HG02623 (cell line): ENCODE data around the gene PEX10.

Source experiments
- ATAC-seq: cut with Tn5 transposase; IDR thresholded peaks from one replicate; pipeline ENCODE4 v1.9.1; 2021; ENCODE audit warnings: moderate library complexity; ENCODE audit not compliant: unreplicated experiment

The PEX10 gene

DNA sequence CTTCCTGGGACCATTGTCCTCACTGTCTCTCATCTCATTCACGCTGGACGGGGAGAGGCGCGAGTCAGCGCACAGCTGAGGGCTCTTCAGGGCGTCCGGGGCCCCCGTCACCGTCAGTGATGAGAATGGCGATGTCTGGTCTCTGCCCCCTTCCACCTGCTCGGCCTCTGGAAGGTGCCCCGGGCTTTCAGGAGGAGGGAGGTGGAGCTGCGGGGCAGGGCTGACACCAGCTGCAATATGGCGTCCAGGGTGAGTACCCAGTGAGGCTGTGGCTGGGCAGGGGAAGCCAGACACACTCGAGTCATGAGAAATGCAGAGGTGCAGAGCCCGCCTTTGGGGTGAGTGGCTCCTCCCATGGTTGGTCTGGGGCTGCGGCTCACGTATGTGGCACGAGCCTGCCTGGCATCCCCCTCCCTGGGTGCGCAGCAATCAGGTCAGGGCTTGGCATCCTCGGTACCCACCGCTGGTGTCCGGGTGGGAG lies 36.1 kb downstream of the PEX10 start:
- ATAC-seq, result no peak

DNA sequence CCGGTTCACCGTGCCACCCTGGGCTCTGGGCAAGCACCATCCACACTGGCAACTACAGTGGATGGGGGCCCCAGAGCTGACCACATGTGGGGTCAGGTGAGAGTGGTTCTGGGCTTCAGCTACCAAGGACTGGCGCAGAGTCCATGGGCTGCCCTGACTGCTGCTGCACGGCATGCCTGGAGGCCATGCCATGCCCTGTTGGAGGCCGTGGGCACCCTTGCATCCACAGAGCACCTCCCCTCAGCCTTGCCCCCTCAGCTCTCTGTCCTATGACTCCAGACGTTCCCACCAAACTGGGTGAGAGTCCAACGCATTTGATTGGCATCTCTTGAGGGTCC lies 36.5 kb downstream of the PEX10 start:
- ATAC-seq, result no peak

DNA sequence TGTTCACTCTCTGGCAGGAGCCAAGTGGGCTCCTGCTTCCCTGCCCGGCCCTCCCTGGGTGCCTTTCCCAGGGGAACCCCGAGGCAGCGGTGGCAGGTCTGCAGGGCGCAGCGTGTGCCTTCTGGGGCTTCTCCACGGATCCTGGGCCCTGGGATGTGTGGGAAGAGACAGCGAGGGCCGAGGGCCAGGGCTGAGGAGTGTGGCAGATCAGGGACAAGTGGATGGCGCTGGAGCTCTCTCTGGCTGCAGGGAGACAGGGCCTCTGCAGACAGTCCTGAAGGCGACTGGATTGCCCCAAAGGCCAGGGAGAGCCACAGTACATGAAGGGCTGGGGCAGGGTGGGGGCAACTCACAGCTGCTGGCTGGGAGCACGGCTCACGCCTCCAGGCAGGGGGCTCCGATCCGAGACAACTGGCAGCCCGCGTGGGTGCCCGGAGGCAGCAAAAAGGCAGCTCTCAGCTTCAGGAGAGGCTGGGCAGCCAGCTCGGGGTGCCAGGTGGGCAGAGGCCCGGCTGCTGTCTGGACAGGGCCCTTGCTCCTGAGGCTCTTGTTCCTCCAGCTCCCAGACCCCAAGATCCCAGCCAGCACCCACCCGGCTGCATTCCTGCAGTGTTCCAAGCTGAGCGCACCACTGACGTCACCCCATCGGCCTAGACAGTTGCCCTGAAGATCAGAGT lies 37.0 kb downstream of the PEX10 start:
- ATAC-seq, result no peak

DNA sequence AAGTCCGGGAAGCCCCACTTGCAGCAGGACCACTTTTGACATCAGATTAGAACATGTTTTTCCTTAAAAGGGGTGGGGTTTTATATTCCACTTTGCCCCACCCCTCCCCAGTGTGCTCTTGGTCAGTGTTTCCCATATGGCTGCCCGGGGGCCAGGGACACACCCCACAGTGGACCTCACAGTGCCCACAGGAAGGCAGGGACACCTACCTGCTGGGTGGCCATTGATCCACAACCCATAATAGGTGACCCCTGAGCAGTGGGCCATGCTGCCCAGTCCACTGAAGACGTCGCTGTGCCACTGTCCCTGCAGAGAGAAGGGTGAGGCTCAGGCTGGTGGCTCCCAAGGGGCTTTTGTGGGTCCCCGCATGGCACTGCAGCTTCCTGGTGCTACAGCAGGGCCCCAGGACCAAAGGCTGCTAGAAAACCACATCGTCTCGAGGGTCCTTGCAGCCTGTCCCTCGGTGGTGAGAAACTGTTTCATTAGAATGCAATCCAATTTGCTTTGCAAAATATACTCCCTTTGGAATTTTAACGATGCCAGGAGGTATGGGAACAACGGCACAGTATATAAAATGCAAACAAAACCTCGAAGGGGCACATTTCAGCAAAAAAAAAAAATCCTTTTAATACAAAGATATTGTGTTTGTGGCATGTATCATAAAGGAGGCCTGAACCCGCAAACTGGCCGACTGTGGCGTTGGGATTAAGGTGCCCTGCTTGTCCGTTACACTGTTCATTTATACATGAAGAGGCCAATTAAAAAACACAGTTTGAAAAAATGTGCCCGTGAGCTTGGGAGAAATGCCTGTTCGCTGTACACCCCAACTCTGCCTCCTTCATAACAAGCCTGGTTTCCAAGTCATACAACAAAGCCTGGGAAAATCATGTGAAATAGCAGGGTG lies 37.9 kb downstream of the PEX10 start:
- ATAC-seq, result no peak

DNA sequence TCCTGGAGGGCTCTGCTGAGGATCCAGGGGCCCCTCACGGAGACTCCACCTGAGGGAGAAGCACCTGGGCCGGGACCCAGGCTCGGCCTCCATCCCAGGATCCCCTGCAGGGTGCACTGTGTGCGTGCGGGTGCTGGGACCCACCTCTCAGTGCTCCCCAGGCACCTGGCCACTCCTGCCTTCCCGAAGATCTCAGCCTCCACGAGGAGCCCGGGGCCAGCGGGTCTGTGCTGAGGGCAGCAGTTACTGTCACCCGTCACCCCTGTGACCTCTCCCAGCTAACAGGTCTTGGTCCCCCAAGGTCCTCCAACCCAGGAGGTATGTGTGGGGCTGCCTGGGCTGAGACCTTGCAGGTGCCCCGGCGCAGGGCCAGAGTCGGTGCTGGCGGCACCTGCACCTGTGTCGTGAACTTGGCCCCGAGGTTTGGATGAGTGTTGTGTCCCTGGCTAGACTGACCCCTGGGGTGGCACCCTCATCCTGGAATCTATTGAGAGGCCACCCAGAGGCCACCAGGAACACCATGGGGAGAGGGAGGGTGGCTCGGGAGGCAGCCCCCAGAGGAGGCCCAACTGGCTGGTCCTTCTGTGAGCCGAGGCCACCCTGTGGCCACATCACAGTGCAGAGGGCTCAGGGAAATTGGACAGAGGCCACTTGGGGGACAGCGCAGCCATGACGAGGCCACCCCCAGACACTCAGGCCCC lies 38.7 kb downstream of the PEX10 start:
- no peak for ATAC-seq

DNA sequence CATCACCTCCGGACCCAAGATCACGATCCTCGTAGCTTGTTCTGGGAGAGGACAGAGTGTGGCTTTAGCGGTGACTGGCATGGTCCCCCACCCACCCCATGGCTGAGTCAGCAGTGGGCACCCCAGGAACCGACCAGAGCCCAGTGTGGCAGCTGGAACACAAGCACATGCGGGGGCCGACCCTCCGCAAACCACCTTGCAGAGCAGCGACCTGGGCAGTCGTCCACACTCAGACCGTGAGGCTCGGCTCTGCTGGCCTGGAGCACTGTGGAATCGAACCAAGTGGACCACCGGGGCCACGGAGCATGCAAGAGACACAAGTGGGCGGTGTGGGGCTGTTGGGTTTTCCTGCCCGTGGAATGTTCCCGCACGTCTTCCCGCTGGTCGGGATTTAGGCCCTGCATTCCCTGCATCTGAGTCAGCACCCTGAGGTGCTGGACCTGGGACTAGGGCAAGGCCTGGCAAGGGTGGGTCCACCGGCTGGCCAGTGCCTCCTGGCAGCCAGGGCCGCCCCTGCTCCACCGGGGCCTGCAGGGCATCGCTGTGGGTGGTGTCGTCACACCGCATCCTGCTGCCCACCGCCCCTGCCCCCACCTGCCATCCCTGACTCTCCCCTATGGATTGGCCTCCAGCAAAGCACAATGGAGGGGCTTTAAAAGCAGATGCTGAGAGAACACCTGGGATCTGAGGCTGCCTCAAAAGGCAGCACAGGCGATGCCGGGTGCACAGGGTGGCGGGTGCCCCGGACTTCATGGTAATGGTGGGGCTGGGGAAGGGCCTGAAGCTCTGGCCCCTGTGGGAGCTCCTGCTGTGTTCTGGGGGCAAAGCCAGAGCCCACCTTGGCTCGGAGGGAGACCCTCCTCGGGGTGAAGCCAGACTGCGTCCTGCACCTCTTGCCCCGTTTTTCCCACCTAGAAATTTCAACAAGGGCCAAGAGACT lies 39.5 kb downstream of the PEX10 start:
- ATAC-seq, result no peak

DNA sequence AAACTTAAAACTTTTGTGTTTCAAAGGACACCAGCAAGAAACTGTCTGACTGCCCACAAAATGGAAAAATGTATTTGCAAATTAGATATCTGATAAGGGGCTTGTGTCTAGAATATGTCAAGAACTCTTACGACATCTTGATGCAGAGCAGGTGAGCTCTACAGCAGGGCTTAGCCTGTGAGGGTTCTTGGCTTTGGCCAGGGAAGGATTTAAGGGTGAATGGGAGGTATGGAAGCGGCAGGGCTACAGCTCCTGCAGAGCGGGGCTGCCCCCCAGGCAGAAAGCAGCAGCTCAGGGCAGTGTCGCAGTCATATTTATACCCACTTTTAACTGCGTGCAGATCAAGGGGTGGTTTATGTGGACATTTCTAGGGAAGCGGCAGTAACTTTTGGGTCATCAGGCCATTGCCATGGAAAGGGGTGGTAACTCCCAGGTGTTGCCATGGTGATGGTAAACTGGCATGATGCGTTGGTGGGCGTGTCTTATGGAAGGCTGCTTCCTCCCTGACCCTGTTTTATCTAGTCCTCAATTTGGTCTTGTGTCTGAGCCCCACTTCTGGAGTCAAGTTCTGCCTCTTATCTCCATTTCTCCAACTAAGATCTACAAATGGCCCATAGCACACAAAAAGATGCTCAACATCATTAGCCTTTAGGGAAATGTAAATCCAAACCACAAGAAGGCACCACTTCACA lies 44.2 kb downstream of the PEX10 start:
- ATAC-seq, result no peak

DNA sequence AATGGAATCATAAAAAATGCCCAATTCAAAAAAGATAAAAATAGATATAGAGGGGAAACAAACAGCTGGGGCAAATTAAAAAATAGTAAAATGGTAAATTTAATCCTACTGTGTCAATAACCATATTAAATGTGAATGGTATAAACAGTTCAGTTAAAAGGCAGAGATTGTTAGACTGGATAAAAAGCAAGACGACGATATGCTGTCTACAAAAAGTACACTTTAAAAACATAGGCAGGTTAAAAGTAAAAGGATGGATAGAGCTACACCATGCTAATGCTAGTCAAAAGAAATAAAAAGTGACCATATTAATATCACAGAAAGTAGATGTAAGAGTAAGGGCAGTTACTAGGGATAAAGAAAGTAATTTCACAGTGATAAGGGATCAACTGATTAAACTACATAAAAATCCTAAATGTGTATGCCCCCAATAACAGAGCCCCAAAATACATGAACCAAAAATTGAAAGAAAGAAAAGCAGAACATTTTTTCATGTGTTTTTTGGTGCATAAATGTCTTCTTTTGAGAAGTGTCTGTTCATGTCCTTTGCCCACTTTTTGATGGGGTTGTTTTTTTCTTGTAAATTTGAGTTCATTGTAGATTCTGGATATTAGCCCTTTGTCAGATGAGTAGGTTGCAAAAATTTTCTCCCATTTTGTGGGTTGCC lies 48.4 kb downstream of the PEX10 start:
- ATAC-seq, result no peak

DNA sequence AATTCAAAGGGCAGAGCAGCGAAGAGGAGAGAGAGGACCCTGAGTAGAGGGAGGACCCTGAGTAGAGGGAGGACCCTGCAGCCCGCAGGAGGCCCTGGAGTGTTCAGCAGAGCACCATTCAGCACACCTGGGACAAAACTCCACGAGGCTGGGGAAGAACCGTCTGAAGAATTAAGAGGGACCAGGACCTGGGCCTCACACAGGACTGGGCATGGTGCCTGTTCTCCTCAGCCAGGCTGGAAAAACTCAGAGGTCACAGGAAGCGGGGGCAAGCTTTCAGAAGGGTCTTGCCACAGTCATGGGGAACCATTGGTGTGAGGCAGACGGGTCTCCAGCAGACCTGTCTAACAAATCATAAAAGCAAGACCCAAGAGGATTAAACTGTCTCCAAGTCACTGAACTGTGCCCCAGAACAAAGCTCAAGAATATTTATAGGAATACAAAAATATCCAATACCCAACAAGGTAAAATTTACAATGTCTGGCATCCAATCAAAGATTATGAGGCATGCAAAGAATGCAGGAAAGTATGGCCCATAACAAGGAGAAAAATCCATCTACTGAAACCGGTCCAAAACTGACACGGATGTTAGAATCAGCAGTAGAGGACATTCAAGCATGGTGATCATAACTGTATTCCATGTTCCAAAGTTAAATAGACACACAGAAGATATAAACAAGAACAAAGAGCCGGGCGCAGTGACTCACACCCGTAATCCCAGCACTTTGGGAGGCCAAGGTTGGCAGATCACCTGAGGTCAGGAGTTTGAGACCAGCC lies 51.6 kb downstream of the PEX10 start:
- ATAC-seq, result no peak

DNA sequence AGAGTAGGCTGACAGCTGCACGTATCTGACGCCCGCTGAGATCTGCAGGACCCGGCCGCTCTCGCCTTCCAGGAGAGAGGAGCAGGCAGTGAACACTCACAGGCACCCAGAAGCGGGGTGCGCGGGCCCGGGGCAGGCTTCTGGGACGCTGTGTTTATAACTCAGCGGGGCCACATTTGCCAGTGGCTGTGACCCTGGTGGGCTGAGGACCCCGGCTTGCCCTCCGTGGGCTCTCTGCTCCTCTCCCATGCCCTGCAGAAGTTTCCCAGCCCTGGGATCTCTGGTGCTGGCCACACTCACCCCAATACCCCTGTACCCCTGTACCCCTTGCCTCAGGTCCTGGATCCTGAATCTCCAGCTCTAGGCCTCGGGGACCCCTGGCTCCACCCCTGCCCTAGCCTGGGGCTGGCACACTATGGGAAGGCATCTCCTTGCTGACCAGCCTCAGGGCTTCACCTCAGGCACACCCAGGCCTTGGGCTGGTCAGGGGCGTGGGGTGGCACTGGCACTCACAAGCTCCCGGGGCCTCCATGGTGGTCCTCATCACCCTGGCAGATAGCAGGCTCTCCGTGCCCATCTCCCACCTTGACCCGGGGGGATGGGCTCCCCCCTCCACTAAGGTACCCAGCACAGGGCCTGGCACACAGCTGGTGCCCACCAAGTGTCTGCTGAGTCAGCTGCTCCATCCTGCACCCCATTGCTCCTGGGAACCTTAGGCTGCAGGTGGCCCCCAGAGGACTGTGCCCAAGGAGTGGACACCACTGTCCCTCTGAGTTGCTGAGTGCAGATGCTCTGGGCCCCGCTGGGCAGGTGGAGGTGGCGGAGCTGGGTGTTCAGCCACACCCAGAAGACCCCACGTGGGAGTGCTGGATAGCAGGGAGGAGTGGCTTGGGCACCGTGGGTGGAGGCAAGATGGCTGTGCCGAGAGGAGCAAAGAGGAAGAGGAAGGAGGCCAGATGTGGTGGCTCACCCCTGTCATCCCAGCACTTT lies 53.4 kb downstream of the PEX10 start:
- ATAC-seq, result no peak

DNA sequence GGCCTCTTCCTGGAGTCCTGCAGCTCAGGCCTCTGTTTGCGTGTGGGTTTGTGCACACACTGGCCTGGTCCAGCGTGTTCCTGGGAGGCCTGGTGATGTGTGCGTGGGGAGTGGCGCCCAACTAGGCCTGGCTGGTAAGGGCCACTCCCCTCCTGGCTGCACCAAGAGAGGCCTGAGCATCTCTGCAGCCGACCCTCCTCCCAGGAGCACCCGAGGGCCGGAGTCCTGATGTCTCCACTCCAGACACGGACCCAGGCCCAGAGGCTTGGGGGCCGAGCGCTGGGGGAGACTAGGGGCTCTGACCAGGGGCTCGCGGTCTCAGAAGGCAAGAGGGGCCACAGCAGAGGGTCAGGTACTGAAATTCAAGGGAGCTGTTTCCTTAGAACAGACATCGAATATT lies 54.3 kb downstream of the PEX10 start:
- no peak for ATAC-seq

DNA sequence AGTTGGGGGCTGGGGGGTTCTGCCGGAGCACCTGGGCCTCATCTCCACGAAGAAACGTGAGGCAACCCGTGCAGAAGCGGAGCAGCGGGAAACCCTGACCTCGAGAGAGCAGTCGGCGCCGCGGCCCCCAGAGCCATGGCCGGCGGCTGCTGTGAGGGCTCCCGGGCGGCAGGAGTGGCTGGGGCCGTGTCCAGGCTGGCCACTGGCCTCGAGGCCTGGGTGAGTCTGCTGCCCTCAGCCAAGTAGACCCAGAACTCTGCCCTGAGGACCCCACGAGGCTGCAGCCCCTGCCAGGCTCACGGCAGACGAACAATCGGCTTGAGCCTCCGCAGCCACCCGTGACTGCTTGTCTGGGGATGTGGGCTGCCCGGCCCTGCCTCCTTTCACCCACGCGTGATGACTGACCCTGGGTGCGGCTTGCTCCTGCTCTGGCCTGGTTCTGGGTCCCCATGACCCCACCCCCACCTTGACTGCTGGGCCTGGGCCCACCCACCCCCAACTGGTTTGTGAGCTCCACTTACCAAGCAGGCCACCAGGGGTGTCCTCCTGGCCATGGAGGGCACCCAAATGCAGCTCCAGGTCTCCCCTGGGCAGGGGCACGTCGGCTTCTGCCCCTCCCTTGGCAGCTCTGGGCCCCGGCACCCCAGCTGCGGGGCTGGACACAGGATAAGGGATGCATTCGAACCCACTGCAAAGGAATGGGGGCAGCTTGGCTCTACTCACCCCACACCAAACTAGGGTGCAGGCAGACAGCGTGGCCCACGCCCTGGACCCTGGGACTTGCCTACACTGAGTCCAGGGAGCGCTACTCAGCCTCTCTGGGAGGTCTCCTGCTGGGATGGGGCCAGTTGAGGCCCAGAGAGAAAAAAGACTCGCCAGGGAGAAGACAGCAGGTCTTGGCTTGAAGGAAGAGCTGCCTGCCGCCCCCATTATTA lies 55.2 kb downstream of the PEX10 start:
- no peak for ATAC-seq

DNA sequence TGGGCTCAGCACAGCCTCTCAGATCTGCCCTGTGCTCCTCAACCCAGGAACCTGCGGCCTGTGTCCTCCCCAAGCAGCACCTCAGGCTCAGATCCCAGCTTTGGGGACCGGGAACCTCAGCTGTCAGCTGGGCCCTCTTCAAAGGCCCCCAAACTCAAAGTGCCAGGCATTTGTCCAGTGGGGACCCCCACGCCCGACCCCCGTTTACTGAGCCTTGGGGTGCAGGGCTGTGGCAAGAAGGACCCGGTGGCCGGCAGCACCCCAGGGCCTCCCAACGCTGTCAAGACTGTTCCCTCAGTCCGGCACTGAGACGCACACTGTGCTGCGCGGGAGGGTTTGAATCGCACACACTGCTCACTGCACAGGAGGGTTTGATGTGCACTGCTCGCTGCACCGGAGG lies 56.0 kb downstream of the PEX10 start:
- no peak for ATAC-seq

DNA sequence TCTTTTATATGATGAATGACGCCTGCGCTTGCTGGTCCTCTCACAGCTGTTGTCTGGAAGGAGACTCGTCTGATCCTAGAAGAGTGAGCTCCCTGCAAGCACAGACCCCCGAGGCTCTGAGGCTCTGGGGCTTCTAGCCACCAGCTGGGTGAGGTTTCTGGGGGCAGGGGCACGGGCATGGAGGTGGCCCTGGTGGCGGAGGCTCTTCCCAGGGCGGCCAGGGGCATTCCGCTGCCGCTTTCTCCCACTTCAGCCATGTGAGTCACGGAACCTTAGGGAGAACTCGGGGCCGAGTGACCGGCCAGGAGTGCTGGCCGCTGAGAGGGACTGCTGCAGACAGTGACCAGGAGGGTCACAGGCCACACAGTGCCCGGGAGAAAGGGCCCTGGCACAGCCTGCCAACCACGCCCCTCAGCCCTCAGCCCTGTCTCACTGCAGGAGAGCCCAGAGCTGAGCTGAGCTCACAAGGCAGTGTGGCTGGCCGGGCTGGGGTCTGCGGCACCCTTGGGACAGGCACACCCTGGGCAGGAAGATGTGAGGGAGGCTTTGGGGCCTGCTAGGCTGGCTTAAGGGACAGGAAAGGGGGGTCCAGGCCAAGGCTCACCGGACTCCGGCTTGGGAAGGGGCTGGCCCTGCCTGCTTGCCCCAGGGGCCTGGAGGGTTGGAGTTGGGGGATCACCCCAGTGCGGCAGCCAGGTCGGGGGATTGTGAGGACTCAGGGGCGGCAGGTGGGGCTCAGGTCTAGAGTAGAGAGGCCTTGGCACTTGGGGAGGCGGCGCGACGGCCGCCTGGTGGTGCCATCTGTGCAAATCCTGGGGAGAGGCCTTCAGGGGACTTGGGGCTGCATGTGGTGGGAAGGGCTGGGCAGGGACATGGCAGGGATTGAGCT lies 56.7 kb downstream of the PEX10 start:
- no peak for ATAC-seq
